Measurements from ENCODE around the gene SAXO1.
"Not testable (repeated sequence)": the region's sequence is repeated elsewhere in the genome, so short reads cannot be mapped to it uniquely, and the experiment has no call there.

Gene SAXO1, protein sequence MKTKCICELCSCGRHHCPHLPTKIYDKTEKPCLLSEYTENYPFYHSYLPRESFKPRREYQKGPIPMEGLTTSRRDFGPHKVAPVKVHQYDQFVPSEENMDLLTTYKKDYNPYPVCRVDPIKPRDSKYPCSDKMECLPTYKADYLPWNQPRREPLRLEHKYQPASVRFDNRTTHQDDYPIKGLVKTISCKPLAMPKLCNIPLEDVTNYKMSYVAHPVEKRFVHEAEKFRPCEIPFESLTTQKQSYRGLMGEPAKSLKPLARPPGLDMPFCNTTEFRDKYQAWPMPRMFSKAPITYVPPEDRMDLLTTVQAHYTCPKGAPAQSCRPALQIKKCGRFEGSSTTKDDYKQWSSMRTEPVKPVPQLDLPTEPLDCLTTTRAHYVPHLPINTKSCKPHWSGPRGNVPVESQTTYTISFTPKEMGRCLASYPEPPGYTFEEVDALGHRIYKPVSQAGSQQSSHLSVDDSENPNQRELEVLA

DNA sequence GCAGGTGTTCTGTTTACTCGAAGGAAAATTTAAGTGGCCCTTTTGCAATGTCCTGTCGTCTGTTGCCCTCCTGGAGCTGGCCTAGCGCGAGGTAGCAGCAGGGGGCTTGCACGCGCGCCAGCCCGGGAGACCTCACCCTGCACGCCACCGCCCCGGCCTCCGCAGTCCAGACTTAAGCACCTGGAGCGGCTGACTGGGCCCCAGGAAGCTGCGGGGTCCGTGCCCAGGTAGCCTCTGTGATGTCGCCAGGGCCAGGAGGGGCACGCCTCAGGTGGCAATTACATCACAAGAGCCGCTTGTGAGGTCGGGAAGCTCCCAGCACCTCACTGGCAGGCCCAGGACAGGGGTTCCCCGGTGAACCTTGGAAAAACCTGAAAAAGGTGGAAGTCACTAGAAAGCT lies at the start of gene SAXO1:
TSS of gene SAXO1 (minus strand) at position 195 of the 400 bp plus-strand sequence. CDS start 301 bp downstream, outside the sequence.
- DNase-seq (ENCODE audit: low read depth), result no peak

DNA sequence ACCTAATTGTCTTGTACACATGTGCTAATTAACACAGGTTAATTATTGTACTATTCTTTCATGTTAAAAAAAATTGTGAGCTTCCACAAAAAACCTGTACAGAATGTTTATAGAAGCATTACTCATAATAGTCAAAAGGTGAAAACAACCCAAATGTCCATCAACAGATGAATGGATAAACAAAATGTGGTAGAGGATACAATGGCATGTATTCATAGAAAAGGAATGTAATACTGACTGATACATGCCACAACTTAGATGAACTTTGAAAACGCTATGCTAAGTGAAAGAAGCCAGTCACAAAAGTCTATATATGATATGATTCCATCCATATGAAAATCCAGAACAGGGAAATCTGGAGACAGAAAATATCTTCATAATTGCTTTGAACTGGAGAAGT lies 41.8 kb upstream of the SAXO1 start:
- no peak for DNase-seq (ENCODE audit: low read depth)

DNA sequence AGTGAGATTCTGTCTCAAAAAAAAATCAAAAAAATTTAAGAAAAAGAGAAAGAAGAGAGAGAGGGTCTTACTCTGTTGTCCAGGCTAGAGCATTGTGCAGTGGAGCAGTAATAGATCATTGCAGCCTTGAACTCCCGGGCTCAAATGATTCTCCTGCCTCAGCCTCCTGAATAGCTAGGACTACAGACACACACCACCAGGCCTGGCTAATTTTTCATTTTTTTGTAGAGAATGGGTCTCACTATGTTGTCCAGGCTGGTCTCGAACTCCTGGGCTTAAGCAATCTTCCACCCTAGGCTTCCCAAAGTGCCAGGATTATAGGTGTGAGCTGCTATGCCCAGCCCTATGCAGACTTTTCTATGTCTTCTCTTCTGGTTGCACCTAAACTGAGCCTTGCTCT lies 41.2 kb upstream of the SAXO1 start:
- DNase-seq (ENCODE audit: low read depth), result no peak

DNA sequence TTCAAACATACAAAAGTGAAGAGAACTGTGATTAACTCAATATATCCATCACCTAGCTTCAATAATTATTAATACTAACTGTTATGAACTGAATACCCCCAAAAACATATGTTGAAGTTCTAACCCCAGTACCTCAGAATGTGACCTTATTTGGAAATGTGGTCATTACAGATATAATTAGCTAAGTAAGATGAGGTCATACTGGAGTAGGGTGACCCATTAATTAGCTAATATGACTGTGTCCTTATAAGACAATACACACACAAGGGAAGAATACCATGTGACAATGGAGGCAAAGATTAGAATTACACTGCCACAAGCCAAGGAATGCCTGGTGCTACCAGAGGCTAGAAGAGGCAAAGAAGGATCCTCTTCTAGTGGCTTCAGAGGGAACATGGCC lies 24.0 kb upstream of the SAXO1 start:
- no peak for DNase-seq (ENCODE audit: low read depth)

DNA sequence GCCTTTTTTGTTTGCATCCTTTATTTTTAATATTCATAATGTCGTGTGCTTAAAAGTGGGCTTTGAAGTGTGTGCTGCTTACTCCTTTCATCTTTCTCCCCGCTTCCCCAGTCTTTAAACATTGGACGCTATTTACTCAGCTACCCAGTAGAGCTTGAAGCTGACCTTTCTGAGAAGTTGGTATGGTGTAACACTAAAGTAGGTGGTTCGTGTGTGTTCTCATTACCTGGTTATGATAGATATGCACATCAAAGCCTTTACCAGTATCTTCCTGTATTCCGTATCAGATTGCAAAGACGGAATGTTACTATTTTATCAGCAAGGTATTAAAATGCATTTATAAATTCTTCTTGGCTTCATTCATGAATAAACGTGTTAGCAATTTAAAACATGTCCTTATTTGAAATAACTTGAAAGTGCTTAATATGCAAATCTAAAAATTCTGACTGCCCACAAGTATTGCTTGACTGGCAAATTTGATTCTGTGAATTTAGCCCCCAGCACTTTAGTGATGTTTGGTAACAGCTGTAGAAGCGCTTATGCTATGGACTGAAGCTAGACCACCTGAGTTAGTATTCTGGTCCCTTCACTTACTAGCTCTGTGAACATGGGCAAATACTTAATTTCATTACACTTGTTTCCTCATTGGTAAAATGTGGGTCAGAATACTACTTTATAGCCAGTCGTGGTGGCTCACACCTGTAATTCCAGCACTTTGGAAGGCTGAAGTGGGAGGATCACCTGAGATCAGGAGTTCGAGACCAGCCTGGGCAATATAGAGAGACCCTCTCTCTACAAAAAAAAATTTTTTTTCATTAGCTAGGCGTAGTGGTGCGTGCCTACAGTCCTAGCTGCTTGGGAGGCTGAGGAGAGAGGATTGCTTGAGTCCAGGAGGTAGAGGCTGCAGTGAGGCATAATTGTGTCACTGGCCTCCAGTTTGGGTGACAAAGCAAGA lies 17.9 kb upstream of the SAXO1 start:
- no peak for DNase-seq (ENCODE audit: low read depth)

DNA sequence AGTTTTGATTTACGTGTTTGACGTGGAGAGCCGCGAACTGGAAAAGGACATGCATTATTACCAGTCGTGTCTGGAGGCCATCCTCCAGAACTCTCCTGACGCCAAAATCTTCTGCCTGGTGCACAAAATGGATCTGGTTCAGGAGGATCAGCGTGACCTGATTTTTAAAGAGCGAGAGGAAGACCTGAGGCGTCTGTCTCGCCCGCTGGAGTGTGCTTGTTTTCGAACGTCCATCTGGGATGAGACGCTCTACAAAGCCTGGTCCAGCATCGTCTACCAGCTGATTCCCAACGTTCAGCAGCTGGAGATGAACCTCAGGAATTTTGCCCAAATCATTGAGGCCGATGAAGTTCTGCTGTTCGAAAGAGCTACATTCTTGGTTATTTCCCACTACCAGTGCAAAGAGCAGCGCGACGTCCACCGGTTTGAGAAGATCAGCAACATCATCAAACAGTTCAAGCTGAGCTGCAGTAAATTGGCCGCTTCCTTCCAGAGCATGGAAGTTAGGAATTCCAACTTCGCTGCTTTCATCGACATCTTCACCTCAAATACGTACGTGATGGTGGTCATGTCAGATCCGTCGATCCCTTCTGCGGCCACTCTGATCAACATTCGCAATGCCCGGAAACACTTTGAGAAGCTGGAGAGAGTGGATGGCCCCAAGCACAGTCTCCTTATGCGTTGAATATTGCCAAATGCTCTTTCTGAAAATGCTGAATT lies 17.1 kb upstream of the SAXO1 start:
- DNase-seq (ENCODE audit: low read depth), result peak; percentile 16

DNA sequence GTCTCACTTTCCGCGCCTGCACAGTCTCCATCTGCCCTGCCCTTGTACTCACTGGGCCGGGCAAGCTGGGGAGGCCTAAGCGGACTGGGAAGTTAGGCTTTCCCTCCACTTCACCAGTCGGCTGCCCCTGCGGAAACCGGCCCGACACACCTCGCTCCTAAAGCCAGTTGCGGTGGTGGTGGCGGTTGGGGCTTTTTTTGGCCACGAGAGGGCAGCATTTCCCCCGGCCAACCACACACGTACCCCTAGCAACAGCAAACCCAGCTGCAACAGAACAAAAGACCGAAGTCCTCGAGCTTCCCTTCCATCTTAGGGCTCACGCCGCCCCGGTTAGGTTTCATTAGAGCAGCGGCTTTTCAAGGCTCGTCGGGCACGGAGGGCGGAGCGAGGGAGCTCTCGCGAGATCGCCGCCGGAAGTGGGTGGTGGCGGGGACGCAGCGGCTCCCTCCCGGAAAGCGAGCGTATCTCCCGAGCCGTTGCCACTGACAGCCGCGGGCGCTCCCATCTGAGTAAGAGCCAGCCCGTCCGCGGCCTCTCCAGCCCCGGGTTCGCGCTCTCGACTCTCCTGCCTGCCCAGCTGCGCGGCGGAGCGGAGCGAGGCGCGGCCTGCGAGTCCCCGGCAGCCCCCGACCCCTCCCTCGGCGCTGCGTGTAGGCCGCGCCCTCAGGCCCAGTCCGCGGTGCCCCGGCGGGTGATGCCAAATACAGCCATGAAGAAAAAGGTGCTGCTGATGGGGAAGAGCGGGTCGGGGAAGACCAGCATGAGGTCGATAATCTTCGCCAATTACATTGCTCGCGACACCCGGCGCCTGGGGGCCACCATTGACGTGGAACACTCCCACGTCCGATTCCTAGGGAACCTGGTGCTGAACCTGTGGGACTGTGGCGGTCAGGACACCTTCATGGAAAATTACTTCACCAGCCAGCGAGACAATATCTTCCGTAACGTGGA lies 16.2 kb upstream of the SAXO1 start, which contains the start of gene RRAGA:
TSS of gene RRAGA (plus strand) at position 462 of the 951 bp plus-strand sequence. CDS start at position 695, 233 bp downstream.
- DNase-seq (ENCODE audit: low read depth), result peak; percentile 90

DNA sequence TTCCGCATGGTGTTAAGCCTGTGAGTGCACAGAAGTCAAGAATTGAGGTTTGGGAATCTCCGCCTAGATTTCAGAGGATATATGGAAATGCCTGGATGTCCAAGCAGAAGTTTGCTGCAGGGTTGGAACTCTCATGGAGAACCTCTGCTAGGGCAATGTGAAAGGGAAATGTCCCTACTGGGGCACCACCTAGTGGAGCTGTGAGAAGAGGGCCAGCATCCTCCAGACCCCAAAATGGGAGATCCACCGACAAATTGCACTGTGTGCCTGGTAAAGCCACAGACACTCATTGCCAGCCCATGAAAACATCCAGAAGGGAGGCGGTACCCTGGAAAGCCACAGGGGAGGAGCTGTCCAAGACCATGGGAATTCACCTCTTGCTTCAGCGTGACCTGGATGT lies 3.6 kb upstream of the SAXO1 start:
- DNase-seq (ENCODE audit: low read depth), result no peak

DNA sequence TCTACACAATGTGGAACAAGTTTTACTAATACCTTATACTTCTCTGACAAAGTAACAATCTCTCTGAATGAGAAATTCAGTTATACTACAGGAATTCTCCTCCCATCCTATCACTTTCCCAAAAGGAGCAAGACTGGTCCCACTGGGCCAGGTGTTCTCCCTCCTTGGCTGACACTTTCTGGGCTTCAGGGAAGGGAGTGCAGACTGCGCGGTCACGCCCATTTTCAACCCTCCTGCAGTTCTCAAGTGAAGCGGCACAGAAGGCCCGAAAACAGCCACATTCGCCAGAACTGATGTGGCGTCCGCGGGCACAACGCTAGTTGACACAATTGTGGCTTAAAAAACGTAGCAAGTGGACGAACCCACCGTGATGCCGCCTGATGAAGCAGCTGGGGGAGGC lies 603 bp downstream of the SAXO1 start:
- DNase-seq (ENCODE audit: low read depth), result no peak

DNA sequence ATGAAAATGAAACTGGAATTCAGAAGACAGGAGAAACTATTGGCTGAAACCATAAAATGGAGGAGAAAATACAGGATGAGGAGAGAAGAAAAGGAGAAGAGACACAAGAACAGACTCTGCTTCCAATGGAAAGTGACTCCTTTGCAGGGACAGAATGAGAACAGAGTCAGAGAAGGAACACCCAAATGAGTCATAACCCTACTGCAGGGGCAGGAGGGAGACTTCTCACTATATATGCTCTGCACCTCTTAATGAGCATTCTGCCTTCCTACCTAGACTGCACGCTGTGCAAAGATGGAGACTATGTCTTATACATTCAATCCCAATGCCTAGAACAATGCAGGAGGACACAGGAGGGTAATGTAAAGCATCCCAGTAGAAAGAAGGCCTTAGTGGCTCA lies 2.1 kb downstream of the SAXO1 start:
- no peak for DNase-seq (ENCODE audit: low read depth)

DNA sequence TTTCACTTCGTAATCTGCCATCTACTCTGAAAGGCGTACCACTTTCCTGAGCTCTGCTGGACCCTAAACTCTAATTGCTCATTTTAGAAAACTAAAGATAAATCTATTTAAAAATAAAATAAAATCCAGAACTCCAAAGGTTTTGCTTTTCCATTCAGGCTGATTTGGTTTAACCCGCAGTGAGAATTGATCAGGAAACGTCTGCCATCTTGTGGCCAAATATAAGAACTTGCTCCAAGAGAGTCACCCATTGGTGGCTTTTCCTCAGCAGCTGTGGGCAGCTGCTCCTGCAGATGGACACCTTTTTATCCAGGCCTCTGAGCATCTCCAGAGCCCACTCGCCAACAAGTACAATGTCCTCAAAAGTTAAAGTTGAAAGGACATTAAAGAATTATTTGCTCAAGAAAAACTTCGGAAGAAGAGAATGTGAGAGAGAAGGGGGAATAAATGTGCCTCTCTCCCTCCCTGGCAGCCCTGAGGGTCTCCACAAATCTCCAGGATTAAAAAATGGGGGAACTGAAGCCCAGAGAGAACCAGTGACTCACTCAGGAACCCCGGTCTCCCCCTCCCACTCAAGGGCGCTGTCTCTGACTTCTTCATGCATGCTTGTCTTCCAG lies 4.1 kb downstream of the SAXO1 start:
- DNase-seq (ENCODE audit: low read depth), result peak; percentile 37

DNA sequence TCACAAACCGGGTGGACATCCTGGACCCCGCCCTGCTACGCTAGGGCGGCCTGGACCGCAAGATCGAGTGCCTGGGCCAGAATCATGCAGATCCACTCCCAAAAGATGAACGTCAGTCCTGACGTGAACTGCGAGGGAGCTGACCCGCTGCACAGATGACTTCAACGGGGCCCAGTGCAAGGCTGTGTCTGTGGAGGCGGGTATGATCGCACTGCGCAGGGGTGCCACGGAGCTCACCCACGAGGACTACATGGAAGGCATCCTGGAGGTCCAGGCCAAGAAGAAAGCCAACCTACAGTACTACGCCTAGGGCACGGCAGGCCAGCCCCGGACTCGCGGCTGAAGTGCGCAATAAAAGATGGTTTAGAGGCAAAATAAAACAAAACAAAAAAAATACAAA lies 5.2 kb downstream of the SAXO1 start:
- no peak for DNase-seq (ENCODE audit: low read depth)

DNA sequence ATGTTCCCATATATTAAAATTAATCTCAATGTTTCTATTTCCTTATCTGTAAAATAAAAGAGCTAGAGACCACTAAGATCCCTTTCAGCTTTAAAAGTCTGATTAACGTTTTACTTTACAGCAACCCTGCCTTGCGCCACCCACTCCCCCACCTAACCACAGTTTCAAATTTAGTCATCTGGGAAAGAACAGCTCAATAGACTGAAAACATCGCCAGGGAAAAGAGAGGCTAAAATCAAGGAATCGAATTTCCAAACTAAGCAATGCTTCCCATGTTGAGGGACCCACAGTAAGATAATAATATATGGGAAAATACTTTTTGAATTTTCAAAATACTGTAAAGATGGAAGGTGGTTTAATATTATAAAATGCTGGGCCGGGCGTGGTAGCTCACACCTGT lies 6.6 kb downstream of the SAXO1 start:
- no peak for DNase-seq (ENCODE audit: low read depth)

DNA sequence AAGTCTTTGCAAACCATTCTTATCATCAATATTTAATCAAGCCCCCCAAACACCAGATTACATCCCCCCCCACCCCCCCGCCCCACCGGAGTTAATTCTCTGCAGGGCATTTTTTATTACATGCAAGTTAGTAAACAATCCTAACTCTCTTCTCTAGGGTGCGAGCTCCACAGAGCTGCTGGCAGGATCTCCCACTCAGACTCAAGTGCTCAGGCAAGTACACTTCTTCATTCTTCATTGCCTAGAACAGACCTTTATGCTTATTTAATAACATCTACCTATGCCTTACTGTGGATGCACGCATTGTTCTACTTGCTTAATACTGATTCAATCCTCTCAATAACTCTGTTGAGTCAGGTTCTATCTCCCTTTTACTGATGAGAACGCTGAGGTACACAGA lies 9.9 kb downstream of the SAXO1 start:
- no peak for DNase-seq (ENCODE audit: low read depth)

DNA sequence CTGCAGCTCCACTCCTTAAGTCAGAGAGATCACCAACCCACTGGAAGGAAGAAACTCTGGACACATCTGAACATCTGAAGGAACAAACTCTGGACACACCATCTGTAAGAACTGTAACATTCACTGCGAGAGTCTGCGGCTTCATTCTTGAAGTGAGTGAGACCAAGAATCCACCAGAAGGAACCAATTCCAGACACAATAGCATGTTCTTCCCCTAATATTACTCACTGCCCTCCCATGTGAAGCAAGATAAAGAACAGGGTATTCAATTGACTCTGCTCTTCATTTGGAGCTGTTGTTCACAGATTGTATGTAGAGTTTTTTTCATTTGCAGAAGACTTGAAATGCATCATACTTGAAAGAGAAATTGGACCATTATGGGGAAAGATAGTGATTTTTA lies 10.8 kb downstream of the SAXO1 start:
- no peak for DNase-seq (ENCODE audit: low read depth)

DNA sequence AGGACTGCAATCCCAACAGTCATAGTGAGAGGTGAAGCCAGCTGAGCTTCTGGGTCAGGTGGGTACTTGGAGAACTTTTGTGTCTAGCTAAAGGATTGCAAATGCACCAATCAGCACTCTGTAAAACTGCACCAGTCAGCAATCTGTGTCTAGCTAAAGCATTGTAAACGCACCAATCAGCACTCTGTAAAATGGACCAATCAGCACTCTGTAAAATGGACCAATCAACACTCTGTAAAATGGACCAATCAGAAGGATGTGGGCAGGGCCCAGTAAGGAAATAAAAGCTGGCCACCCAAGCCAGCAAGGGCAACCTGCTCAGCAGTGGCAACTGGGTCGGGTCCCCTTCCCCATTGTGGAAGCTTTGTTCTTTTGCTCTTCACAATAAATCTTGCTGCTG lies 11.4 kb downstream of the SAXO1 start:
- DNase-seq (ENCODE audit: low read depth), result not testable (repeated sequence)

DNA sequence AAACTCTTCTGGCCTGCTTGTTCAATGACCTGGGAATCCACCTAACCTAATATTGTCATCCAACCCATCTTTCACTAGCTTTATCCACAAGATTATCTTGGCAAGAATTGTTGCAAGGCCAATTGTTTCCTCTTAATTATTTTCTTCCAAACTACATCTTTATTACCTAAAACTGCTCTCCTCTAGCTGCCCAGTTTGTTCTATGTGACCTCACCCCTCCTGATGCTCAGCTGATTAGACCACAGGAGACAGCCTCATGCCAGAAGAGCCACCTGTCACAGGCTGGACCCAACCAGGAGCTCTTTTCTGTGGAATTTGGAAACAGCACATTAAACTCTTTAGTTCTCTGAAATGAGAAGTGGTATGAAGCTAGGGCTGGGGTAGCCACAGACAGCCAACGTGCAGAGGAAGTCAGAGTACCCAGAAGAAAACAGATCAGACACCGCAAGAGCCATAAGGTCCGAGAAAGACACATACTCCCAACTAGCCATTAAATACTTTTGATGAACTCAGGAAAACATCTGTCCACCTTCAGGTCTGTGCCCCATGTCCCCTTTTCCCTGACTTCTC lies 12.0 kb downstream of the SAXO1 start:
- DNase-seq (ENCODE audit: low read depth), result no peak

DNA sequence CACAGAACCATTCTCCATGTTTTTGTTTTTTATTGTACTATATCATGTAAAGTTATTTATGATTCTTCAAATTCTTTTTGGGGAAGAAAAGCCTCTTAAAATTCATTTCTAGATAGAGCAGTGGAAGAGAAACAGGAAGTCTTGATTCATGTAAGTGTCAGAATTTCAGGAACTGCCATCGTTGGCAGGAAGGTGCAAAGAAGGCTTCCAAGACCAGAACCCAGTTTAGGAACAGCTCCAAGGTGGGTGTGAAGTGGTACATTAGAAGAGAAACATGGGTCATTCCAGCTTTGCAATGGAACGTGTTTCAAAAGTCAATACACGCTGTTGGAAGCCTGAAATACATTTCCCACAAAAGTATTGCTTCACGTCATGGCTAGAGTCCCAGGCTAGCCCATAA lies 14.8 kb downstream of the SAXO1 start:
- DNase-seq (ENCODE audit: low read depth), result no peak

DNA sequence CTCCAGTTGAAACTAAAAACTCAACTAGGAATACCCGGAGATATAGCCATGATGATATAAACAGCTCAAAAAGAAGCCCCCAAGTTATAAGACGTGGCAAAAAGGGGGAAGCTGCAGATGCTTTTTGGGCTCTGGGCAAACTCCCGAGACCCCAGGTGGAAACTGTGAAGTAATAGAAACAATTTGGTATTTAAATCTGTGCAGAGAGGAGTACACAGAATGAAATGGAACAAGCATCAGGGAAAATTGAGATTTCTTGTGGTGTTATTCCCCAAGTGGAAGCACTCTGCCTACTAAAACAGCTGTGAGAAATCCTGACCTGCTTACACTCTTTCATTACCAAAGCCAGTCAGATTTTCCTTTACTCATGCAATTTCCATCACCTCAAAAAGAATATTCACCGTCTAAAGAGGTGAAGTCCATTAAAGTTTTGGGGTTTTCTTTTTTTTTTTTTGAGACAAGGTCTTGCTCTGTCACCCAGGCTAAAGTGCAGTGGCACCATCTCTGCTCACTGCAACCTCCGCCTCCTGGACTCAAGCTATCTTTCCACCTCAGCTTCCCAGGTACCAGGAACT lies 23.5 kb downstream of the SAXO1 start:
- no peak for DNase-seq (ENCODE audit: low read depth)

DNA sequence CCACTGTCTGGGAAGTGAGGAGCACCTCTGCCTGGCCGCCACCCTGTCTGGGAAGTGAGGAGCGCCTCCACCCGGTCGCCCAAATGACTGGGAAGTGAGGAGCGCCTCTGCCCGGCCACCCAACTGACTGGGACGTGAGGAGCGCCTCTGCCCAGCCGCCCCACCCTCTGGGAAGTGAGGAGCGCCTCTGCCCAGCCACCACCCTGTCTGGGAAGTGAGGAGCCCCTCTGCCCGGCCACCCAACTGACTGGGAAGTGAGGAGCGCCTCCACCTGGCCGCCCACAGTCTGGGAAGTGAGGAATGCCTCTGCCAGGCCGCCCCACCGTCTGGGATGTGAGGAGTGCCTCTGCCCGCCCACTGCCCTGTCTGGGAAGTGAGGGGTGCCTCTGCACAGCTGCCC lies 32.9 kb downstream of the SAXO1 start:
- no peak for DNase-seq (ENCODE audit: low read depth)
